ENCODE results near the gene CEACAM5.
"Not testable (repeated sequence)": the region's sequence is repeated elsewhere in the genome, so short reads cannot be mapped to it uniquely, and the experiment has no call there.

CEACAM5 gene

GRCh38 chr19:41740415-41741243 lies 32.2 kb downstream of the CEACAM5 start:
- no peak for TF ChIP-seq ZFX (IDR thresholded peaks at IDR 0.05; ENCODE audit: borderline replicate concordance)
- TF ChIP-seq CTCF (IDR thresholded peaks at IDR 0.05), result no peak
- H3K27ac ChIP-seq, result no peak overlapping the region

- no peak overlapping the region for H3K27ac ChIP-seq
- TF ChIP-seq ZFX (IDR thresholded peaks at IDR 0.05; ENCODE audit: borderline replicate concordance) (no peak), CTCF (IDR thresholded peaks at IDR 0.05) (no peak)
These were observed 32.8 kb downstream of the CEACAM5 start for GRCh38 chr19:41741244-41741554.

- no peak overlapping the region for H3K27ac ChIP-seq
- TF ChIP-seq CTCF (IDR thresholded peaks at IDR 0.05), result no peak
- no peak for TF ChIP-seq ZFX (IDR thresholded peaks at IDR 0.05; ENCODE audit: borderline replicate concordance)
These were observed 36.4 kb downstream of the CEACAM5 start for GRCh38 chr19:41744850-41745249.

DNA sequence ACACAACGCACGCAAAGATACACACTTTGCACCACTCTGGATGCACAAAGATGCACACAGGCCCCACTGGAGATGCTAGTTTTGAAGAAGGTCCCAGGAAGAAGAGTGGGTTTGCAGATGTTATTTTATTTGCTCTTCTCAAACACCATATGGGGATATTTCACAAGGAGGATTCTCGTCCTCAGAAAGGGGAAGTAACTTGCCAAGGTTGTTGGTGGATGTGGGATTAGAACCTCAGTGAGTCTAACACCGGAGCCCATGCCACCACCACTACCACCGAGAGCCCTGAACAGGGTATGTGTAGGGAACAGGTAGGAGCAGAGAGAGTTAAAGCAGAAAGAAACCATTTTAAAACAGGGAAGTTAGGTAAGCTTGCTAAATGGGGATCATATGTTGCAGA lies 37.3 kb downstream of the CEACAM5 start:
- H3K27ac ChIP-seq, result no peak overlapping the region
- TF ChIP-seq ZFX (IDR thresholded peaks at IDR 0.05; ENCODE audit: borderline replicate concordance) (no peak), CTCF (IDR thresholded peaks at IDR 0.05) (no peak)

GRCh38 chr19:41746593-41747227 lies 38.3 kb downstream of the CEACAM5 start:
- no peak overlapping the region for H3K27ac ChIP-seq
- TF ChIP-seq ZFX (IDR thresholded peaks at IDR 0.05; ENCODE audit: borderline replicate concordance), result no peak
- TF ChIP-seq CTCF (IDR thresholded peaks at IDR 0.05), result peak; percentile 81

- H3K27ac ChIP-seq, result no peak overlapping the region
These were observed 39.6 kb downstream of the CEACAM5 start for GRCh38 chr19:41748012-41748411.

DNA sequence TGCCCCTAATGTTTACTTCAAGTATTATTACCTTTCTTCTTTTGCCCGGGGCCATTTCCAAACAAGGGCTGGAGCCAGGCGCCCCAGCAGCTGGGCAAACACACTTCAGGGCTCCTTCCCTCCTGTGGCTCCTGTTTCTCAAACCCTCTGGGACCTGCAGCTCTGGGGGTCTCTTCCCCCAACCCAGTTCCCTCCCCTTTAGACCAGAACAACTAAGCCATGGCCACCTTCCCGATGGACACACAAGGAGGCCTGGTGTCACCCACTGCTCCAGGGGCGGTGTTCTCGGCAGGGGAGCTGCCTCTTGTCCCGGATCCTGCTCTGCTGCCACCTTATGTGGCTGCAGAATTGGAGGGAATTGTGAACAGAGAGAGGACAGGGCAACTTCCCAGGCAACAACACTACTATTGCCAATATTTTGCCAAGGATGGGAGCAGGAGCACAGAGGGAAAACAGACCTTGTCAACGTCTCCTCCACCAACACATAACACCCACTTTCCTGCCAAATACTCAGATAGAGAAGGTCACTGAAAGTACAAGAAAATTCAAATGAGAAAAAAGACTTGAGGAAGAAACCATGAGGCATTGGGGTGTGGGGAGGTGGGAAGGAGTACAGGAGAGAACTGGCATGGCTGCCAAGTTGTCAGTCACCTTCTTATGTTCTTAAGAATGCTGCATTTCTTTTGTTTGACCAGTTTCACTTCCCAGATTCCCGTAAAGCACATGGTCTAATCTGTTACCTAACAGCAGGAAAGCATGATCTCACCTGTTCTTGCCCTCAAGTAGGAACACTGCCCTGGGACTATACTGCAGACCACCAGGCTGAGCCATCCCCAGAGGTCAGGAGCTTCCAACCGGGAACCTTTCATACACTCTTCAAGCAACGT lies 42.1 kb downstream of the CEACAM5 start:
- H3K27ac ChIP-seq, result not testable (repeated sequence)

More at GRCh38 chr19:41748012-41748411, 39.6 kb downstream of the CEACAM5 start:
- TF ChIP-seq CTCF (IDR thresholded peaks at IDR 0.05) (no peak), ZFX (IDR thresholded peaks at IDR 0.05; ENCODE audit: borderline replicate concordance) (no peak)

Data from 22Rv1 (cell line).